GM15510 (cell line): ENCODE measurements around the gene TXN.

Source experiments
- POLR2A ChIP-seq: IDR thresholded peaks from 3 replicates; pipeline ENCODE4 v1.6.1; 2011; ENCODE audit warnings: borderline replicate concordance; ENCODE audit not compliant: insufficient read length; ENCODE audit errors: extremely low read depth

Gene TXN

DNA sequence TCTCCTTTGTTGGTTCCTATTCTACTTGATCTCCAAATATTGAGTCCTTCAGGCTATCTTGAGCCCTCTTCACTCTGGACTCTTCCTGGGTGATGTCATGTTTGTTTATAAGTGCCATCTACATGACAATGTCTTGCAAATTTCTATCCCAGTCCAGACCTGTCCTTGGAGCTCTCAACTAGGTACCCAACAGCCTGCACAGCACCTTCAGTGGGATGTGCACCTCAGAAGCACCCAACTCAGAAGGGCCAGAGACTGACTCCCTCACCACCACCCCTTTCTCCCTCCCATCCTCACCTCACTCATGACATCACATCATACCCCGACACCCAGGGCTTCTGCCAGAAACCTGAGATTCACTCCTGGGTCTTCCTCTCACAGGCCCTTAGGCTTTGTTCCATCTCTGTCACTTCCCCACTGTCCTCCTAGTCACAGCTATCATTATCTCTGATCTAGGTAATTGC, 14.4 kb downstream of the TXN start:
- TF ChIP-seq POLR2A: no peak

GRCh38 chr9:110241260-110241857, 14.9 kb downstream of the TXN start:
- no peak for TF ChIP-seq POLR2A

- no peak for TF ChIP-seq POLR2A
Measured at GRCh38 chr9:110240198-110240597, 16.1 kb downstream of the TXN start.

DNA sequence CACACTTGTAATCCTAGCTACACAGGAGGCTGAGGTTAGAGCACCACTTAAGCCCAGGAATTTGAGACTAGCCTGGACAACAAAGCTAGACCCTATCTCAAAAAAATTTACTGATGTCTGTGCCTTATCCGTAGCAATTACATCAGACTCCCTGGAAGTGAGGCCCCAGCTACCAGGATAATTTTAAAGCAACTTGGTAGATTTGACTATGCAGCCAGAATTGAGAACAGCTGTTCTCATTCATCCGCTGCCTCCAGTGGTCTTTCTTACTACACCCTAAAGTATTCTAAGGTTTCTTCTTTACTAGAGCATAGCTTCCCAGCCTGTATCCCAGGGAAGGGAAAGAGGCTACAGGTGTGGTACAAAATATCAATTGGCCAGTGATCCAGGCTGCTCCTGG, 28.0 kb downstream of the TXN start:
- TF ChIP-seq POLR2A: no peak

DNA sequence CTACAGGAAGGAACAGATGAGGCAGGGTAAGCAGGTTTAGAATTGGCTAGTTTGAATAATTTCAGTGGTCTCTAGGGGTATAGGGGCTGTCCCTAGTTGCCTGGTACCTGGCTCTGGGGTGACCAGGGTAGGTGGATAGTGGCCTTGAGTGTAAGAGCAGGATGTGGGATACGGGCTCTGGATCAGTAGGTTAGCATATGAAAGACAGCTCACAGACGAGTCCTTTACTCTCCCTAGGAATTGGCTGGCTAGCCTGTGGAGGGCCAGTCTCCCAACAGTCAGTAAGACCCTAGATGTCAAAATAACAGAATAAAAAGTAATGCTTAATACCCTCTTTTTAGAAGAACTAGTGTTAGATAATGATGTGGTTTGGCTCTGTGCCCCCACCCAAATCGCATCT, 31.7 kb downstream of the TXN start:
- no peak for TF ChIP-seq POLR2A

DNA sequence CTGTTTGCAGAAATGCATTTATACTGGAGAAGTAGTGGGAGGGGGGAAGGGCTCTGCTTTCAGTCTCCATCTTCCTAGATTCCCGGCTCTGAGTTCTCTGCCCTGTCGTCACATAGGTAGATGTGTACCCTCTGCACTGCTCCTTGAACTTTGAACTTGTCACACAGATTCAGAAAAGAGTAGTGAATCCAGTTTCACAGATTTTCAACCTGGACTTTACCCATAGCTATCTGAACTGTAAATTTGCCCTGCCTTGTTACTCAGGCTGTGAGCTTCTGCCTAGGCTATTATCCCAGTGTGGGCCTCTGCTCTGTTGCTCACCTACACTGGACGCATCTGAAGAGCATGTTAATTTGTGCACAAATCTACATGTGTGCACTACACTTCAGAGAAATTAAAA, 35.5 kb downstream of the TXN start:
- TF ChIP-seq POLR2A: no peak

GRCh38 chr9:110217656-110218099, 38.6 kb downstream of the TXN start:
- no peak for TF ChIP-seq POLR2A

- no peak for TF ChIP-seq POLR2A
Measured at GRCh38 chr9:110214586-110215355, 41.5 kb downstream of the TXN start.

DNA sequence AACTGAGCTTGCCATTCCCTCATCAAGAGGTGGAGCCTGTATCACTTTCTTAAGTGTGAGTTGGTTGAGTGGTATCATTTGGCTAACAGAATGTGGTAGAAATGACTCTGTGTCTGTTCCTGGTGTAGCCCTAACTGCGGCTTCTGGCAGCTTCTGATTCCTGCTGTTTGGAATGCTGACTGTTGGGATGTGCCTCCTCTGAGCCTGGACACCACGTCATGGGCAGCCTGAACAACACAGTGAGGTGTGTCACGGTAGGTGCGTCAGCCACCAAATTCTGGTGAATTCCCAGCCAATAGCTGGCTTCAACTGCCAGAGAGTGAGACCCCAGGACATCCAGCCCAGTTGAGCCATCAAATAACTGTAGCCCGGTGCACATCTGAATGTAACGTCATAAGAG, 42.2 kb downstream of the TXN start:
- no peak for TF ChIP-seq POLR2A

DNA sequence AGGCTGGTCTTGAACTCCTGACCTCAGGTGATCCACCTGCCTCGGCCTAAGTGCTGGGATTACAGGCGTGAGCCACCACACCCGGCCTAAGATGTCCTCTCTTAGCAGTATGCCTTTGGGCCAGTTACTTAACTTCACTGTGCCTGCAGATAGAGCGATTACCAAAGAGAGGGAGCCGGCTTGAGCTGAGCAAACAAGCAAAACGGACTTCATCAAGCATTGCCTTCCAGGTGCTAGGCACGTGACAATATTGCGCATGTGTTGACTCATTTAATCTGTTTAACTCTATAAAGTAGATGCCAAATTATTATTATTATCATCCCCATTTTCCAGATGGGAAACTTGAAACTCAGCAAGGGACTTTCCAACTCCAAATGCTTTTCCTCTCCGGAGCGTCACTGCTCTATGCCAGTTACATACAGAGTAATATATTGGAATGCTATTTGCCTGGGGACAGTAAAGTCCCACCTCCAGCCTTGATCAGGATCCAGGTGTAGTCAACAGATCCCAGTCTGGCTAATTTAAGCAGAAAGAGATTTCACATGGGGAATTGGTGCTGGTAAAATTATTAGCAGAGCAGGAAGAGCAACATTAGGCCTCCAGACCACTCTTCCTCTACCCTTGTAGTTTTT, 42.8 kb downstream of the TXN start:
- no peak for TF ChIP-seq POLR2A

GRCh38 chr9:110208031-110208430, 48.3 kb downstream of the TXN start, which contains the start of gene C9orf152:
Gene C9orf152 (minus strand): TSS chr9:110208159. CDS start chr9:110207579, 580 bp downstream.
- TF ChIP-seq POLR2A: no peak

DNA sequence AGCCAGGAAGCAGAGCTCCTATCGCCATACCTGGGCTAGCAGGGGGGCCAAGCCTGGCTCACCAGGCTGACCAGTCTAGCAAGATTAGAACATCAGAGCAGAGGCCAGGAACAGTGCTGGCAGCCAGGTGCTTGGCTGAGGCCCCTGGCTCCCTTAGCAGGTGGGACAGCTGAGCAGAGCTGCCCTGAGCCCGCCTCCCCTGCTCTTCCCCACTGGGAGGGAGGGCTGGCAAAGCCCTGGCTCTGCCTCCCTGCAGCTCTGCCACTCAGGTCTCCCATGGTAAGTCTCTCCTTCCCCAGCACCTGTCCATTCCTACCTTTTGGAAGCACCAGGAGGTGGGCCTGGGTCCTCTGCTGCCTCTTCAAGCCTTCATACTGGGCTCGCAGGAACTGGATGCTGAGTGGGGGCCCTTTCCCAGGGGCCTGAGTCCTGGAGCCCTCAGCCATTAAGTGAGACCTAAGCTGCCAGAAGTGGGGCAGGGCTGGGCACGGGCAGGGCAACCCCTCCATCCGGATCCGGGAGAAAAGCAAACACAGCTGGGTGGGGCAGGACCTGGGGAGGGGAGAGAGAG, 49.2 kb downstream of the TXN start:
- TF ChIP-seq POLR2A: no peak

GRCh38 chr9:110206389-110206788, 49.9 kb downstream of the TXN start:
- TF ChIP-seq POLR2A: no peak

DNA sequence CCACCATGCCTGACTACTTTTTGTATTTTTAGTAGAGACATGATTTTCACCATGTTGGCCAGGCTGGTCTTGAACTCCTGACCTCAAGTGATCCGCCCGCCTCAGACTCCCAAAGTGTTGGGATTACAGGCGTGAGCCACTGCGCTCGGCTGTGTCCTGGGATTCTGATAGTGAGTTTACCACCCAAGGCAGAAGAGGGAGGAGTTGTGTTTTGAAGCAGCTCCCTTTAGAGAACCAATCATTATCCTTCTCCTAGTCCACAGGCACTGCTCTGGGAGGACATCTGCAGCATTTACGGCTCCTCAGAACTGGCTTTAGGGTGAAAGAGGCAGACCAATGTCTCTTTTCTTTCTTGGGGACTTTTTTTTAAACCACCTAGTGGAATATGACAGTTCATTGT, 54.1 kb downstream of the TXN start:
- no peak for TF ChIP-seq POLR2A

DNA sequence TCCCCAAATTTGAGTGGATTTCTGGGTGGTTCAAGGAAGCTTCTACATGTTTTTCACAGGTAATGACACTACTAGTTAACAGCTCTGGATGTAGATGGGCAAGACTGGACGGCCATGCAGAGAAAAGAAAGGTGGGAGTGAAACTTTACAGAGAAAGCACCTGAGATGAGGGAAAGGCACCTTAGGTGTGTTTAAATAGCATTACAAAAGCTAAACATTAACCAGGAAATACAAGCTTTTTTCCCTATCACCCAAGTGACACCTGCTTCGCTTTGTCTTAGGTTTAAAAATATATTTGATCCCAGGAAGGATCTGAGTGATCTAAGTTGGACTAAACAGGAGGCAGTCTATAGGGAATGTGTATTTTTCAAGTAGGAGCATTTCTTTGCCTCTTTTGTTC, 56.7 kb downstream of the TXN start:
- TF ChIP-seq POLR2A: no peak
